ENCODE measurements around the gene CD79A.

CD79A gene

GRCh38 chr19:41921577-41922576 lies 44.8 kb downstream of the CD79A start:
- FAIRE-seq (no peak), DNase-seq (ENCODE audit: insufficient read length, low spot score) (no peak)
- TF ChIP-seq CTCF (IDR thresholded peaks at IDR 0.05; ENCODE audit: insufficient read depth, missing control alignments) = no peak

- FAIRE-seq = no peak
- no peak for TF ChIP-seq CTCF (IDR thresholded peaks at IDR 0.05; ENCODE audit: insufficient read depth, missing control alignments)
- DNase-seq (ENCODE audit: insufficient read length, low spot score) = no peak
These were observed 45.5 kb downstream of the CD79A start for GRCh38 chr19:41922585-41922984.

GRCh38 chr19:41923045-41923788 lies 46.1 kb downstream of the CD79A start:
- FAIRE-seq = no peak
- TF ChIP-seq CTCF (IDR thresholded peaks at IDR 0.05; ENCODE audit: insufficient read depth, missing control alignments) = no peak
- DNase-seq (ENCODE audit: insufficient read length, low spot score) = no peak

- TF ChIP-seq CTCF (IDR thresholded peaks at IDR 0.05; ENCODE audit: insufficient read depth, missing control alignments) = no peak
- no peak for FAIRE-seq
- no peak for DNase-seq (ENCODE audit: insufficient read length, low spot score)
These were observed 47.4 kb downstream of the CD79A start for GRCh38 chr19:41924151-41925145.

- no peak for TF ChIP-seq CTCF (IDR thresholded peaks at IDR 0.05; ENCODE audit: insufficient read depth, missing control alignments)
- DNase-seq (ENCODE audit: insufficient read length, low spot score) = no peak
- no peak for FAIRE-seq
These were observed 48.3 kb downstream of the CD79A start for GRCh38 chr19:41925208-41926003.
